BE2C (cell line): ENCODE data around the gene SND1.

Experiments used
- DNase-seq: peaks from one replicate; pipeline ENCODE4 v3.0.0-alpha.2; 2020
- H3K27me3 ChIP-seq: fragments of 250-450 bp; sonication (Bioruptor Pico); 2 replicates; pipeline ENCODE4 v1.5.1; 2020; ENCODE audit warnings: mild to moderate bottlenecking
- H3K36me3 ChIP-seq: fragments of 250-450 bp; sonication (Bioruptor Pico); 2 replicates; pipeline ENCODE4 v1.5.1; 2020; ENCODE audit warnings: mild to moderate bottlenecking
- H3K4me1 ChIP-seq: fragments of 250-450 bp; sonication (Bioruptor Pico); 2 replicates; pipeline ENCODE4 v1.5.1; 2020
- H3K4me3 ChIP-seq: 2 replicates; pipeline ENCODE4 v1.5.1; 2011; ENCODE audit warnings: low read depth, low read length
- H3K9me3 ChIP-seq: fragments of 250-450 bp; sonication (Bioruptor Pico); 2 replicates; pipeline ENCODE4 v1.5.1; 2020
- TF ChIP-seq, protein P1 (sequence below): IDR thresholded peaks from 2 replicates; pipeline ENCODE4 v1.5.1; 2012; ENCODE audit warnings: mild to moderate bottlenecking, low read depth, low read length

Gene SND1

DNA sequence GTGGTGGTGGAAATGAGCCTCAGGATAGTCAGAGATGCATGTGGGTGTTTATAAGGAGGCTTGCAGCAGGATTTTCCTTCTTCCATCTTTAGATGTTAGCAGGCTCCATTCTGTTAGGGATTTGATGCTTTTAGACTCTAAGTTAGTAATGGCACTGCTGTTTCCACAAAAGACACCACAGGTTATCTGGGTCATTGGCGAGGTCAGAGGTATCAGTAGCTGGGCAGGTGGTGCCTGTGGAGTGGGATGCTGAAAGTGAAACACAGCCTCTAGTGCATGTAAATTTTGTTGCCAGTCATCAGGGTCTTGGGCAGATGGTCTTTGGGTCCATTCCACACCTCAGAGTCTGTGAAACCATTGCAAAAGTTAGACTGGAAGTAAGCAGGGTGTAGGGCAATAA is 33.2 kb upstream of the SND1 start:
- H3K4me3 ChIP-seq = no peak overlapping the region
- H3K27me3 ChIP-seq = peaks cover 76% of the 10 kb centered on the region
- no peaks in the 10 kb centered on the region for H3K9me3 ChIP-seq
- no peak for DNase-seq
- H3K4me1 ChIP-seq = no peaks in the 10 kb centered on the region
- H3K36me3 ChIP-seq = no peaks in the 10 kb centered on the region
- TF ChIP-seq, protein P1, sequence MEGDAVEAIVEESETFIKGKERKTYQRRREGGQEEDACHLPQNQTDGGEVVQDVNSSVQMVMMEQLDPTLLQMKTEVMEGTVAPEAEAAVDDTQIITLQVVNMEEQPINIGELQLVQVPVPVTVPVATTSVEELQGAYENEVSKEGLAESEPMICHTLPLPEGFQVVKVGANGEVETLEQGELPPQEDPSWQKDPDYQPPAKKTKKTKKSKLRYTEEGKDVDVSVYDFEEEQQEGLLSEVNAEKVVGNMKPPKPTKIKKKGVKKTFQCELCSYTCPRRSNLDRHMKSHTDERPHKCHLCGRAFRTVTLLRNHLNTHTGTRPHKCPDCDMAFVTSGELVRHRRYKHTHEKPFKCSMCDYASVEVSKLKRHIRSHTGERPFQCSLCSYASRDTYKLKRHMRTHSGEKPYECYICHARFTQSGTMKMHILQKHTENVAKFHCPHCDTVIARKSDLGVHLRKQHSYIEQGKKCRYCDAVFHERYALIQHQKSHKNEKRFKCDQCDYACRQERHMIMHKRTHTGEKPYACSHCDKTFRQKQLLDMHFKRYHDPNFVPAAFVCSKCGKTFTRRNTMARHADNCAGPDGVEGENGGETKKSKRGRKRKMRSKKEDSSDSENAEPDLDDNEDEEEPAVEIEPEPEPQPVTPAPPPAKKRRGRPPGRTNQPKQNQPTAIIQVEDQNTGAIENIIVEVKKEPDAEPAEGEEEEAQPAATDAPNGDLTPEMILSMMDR = no peak

GRCh38 chr7:127619681-127620405 is 32.2 kb upstream of the SND1 start:
- DNase-seq = no peak
- Histone ChIP-seq H3K4me3 (no peak overlapping the region), H3K9me3 (no peaks in the 10 kb centered on the region), H3K36me3 (no peaks in the 10 kb centered on the region), H3K4me1 (no peaks in the 10 kb centered on the region), H3K27me3 (peaks cover 80% of the 10 kb centered on the region)
- TF ChIP-seq, protein P1 = no peak

GRCh38 chr7:127620406-127621233 is 31.4 kb upstream of the SND1 start:
- Histone ChIP-seq H3K36me3 (no peaks in the 10 kb centered on the region), H3K4me3 (no peak overlapping the region), H3K9me3 (no peaks in the 10 kb centered on the region), H3K4me1 (no peaks in the 10 kb centered on the region), H3K27me3 (peaks cover 76% of the 10 kb centered on the region)
- no peak for DNase-seq
- TF ChIP-seq, protein P1 = no peak

GRCh38 chr7:127625331-127625730 is 26.7 kb upstream of the SND1 start:
- TF ChIP-seq, protein P1 = no peak
- Histone ChIP-seq H3K9me3 (no peaks in the 10 kb centered on the region), H3K4me1 (no peaks in the 10 kb centered on the region), H3K27me3 (peaks cover 31% of the 10 kb centered on the region), H3K4me3 (no peak overlapping the region), H3K36me3 (no peaks in the 10 kb centered on the region)
- DNase-seq = no peak

- Histone ChIP-seq H3K4me3 (no peak overlapping the region), H3K9me3 (no peaks in the 10 kb centered on the region), H3K27me3 (peaks cover 13% of the 10 kb centered on the region), H3K36me3 (no peaks in the 10 kb centered on the region), H3K4me1 (no peaks in the 10 kb centered on the region)
- TF ChIP-seq, protein P1 = peak; percentile 46
- DNase-seq = no peak
Measured at GRCh38 chr7:127628445-127628844, 23.5 kb upstream of the SND1 start.
